NCI-H2171 (cell line): ENCODE results near the gene CACNA1D.

Experiments used
- DNase-seq: peaks from one replicate; lab custom pipeline; 2025; lab: John Stamatoyannopoulos, UW

Gene CACNA1D

GRCh38 chr3:53715815-53716483 is 221.5 kb downstream of the CACNA1D start:
- no peak for DNase-seq

GRCh38 chr3:53716998-53717397 is 222.6 kb downstream of the CACNA1D start:
- no peak for DNase-seq

- no peak for DNase-seq
Measured at GRCh38 chr3:53718462-53718861, 224.1 kb downstream of the CACNA1D start.

- no peak for DNase-seq
Measured at GRCh38 chr3:53719796-53720195, 225.4 kb downstream of the CACNA1D start.

- DNase-seq, result no peak
Measured at GRCh38 chr3:53721187-53722119, 227.0 kb downstream of the CACNA1D start.

- no peak for DNase-seq
Measured at GRCh38 chr3:53724566-53724965, 230.2 kb downstream of the CACNA1D start.

GRCh38 chr3:53725387-53725995 is 231.1 kb downstream of the CACNA1D start:
- no peak for DNase-seq

GRCh38 chr3:53726643-53727042 is 232.2 kb downstream of the CACNA1D start:
- no peak for DNase-seq

GRCh38 chr3:53728606-53729005 is 234.2 kb downstream of the CACNA1D start:
- DNase-seq, result no peak

- DNase-seq, result no peak
Measured at GRCh38 chr3:53729159-53729558, 234.7 kb downstream of the CACNA1D start.

- DNase-seq, result no peak
Measured at GRCh38 chr3:53729618-53730017, 235.2 kb downstream of the CACNA1D start.

- no peak for DNase-seq
Measured at GRCh38 chr3:53730576-53730975, 236.2 kb downstream of the CACNA1D start.

GRCh38 chr3:53731934-53732624 is 237.7 kb downstream of the CACNA1D start:
- no peak for DNase-seq

GRCh38 chr3:53733446-53733845 is 239.0 kb downstream of the CACNA1D start:
- DNase-seq, result no peak

GRCh38 chr3:53739966-53740365 is 245.6 kb downstream of the CACNA1D start:
- DNase-seq, result no peak

- DNase-seq, result no peak
Measured at GRCh38 chr3:53740956-53741355, 246.5 kb downstream of the CACNA1D start.

GRCh38 chr3:53744351-53744750 is 249.9 kb downstream of the CACNA1D start:
- peak; percentile 5 for DNase-seq

GRCh38 chr3:53747559-53747958 is 253.1 kb downstream of the CACNA1D start:
- no peak for DNase-seq

GRCh38 chr3:53748512-53749271 is 254.3 kb downstream of the CACNA1D start:
- DNase-seq, result no peak

GRCh38 chr3:53749448-53749847 is 255.0 kb downstream of the CACNA1D start:
- no peak for DNase-seq
